HG02588 (cell line): ENCODE results near the gene CFAP299.

ENCODE experiments used
- ATAC-seq: cut with Tn5 transposase; IDR thresholded peaks from one replicate; pipeline ENCODE4 v1.9.1; 2021; ENCODE audit warnings: mild to moderate bottlenecking, moderate library complexity; ENCODE audit not compliant: unreplicated experiment

CFAP299 gene

GRCh38 chr4:80909938-80910337 is 574.4 kb downstream of the CFAP299 start:
- ATAC-seq, result no peak

- no peak for ATAC-seq
Measured at GRCh38 chr4:80911458-80911857, 575.9 kb downstream of the CFAP299 start.

DNA sequence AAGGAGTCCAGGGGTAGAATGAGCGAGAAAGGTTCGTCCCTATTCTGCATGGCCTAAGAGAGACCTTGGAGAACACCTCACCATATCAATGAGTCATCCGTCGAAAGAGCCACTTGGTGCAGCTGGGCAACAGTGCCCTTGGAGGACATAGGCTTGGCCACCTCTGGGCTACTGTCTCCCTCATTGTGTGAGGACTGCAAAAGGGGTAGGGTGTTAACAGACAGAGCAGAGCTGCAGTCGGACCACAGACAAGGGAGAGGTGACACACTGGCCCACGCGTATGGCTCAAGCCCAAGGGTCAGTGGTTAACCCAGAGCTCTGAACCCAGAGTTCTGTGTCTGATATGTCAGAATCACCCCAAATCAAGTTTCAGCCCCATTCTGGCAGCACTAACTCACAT is 576.8 kb downstream of the CFAP299 start:
- ATAC-seq, result no peak

GRCh38 chr4:80913381-80913780 is 577.9 kb downstream of the CFAP299 start:
- peak; percentile 91 for ATAC-seq

GRCh38 chr4:80916770-80917169 is 581.2 kb downstream of the CFAP299 start:
- no peak for ATAC-seq

GRCh38 chr4:80918004-80918403 is 582.5 kb downstream of the CFAP299 start:
- no peak for ATAC-seq

DNA sequence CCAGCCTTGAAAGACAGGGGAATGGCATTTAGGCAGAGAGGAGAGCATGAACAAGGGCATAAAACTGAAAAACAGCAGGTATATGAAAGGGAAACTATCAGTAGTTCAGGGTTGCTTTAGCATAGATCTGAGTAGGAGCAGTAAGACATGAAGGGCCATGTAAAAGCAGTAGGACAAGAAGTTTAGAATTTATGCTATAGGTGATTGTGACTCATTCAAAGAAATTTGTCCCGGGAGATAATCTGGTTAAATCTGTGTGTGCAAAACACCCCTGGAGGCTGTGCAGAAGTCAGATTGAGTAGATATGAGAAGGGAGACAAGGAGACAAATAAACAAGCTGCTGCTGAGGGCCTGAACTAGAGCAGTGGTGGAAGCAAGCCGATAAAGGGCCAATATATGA is 585.9 kb downstream of the CFAP299 start:
- ATAC-seq, result no peak

GRCh38 chr4:80922941-80923340 is 587.4 kb downstream of the CFAP299 start:
- no peak for ATAC-seq

DNA sequence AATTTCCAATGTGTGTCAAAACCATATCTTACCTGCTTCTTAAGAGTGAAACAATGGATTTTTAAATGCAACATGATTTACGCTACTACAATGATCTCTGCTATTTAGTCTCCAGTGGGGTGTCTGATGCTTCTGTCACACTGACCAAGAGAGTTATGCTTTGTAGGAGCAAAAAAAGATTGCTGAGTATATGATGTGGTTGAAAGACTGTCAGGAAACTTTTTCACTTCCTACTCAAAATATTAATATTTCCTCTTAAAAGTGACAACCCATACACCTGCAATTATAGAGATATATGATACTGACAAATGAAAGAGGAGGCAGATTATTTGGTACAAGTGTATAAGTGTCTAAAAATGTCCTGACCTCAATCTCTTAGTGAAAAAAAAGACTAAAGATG is 589.8 kb downstream of the CFAP299 start:
- ATAC-seq, result no peak

DNA sequence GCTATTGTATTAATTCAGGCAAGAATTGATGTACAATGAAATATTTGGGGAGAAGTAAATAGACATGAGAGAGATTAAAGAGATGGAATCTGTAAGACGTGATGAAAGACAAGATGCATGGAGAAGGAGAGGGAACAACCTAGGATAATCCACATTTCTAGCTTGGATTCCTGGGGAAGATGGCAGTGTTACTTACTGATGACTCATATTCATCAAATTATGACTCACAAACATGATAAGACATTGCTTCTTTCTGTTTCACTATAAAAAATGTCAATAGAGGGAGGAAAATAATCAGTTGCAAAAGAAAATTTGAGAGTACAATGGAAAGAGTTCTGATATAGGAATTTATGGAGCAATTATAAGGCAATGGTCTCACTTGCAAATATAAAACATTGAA is 590.9 kb downstream of the CFAP299 start:
- ATAC-seq, result no peak

- ATAC-seq, result no peak
Measured at GRCh38 chr4:80926891-80927290, 591.4 kb downstream of the CFAP299 start.

DNA sequence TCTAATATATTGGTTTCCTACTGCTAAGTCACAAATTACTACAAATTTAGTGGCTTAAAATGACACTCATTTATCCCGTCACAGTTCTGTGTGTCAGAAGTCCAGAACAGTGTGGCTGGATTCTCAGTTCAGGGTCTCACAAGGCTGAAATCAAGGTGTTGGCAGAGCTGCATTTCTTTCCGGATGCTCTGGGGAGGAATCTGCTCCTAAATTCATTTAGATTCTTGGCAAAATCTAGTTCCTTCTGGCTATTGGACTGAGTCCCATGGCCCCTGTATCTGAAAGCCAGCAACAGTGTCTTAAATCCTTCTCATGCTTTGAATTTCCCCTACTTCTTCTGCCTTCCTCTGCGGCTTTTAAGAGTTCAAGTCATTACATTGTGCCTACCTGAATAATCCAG is 591.9 kb downstream of the CFAP299 start:
- no peak for ATAC-seq

GRCh38 chr4:80931631-80932081 is 596.1 kb downstream of the CFAP299 start:
- ATAC-seq, result no peak

DNA sequence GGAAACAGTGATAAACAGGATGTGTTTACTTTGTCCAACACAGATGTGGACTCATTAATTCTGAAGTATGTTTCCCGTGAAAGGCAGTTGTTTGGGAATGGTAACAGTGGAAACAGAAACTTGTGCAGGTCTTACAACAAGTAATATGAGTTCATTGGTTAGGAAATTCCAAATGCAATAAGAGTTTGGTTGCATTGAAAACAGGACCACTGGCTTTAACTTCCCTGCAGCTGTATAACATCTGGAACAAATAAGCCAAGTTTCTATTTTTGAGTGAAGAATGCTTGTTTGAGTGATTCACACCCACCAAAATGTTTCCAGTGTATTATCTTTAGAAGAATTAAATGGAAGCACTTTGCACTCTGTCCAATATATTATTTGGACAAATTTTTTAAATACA is 612.6 kb downstream of the CFAP299 start:
- no peak for ATAC-seq

DNA sequence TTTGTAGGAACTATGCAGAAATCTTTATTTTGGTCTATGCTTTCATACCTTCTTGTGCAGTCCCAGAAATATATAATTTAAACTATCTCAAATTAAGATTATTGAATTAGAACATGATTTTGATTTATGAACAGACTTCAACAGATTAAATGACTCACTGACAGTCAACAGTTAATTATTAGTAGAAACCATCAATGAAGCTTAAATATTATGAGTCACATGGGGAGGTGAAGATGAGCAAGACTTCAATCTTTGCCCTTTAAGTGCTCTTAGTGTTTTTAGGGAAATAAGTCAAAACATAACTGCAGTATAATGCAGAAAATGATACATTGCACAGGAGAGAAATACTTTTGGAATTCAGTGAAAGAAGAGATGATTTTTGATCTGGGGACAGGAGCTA is 613.5 kb downstream of the CFAP299 start:
- no peak for ATAC-seq

DNA sequence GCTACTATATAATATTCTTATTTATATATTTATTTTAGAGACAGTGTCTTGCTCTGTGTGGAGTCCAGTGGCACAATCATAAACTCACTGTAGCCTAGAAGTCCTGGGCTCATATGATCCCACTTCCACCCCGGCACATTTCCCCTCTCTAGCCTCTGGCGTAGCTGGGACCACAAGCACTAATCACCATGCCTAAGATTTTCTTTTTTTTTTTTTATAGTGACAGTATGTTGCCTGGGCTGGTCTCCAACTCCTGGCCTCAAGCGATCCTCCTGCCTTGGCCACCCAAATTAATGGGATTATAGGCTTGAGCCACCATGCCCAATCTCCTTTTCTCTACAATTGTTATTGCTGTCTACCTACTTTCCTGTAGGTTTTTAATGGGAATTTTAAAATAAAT is 620.9 kb downstream of the CFAP299 start:
- no peak for ATAC-seq

- no peak for ATAC-seq
Measured at GRCh38 chr4:80963051-80963450, 627.5 kb downstream of the CFAP299 start.

- no peak for ATAC-seq
Measured at GRCh38 chr4:80967346-80967745, 631.8 kb downstream of the CFAP299 start.

GRCh38 chr4:80980239-80980638 is 644.7 kb downstream of the CFAP299 start:
- no peak for ATAC-seq

- ATAC-seq, result no peak
Measured at GRCh38 chr4:80986011-80986410, 650.5 kb downstream of the CFAP299 start.

DNA sequence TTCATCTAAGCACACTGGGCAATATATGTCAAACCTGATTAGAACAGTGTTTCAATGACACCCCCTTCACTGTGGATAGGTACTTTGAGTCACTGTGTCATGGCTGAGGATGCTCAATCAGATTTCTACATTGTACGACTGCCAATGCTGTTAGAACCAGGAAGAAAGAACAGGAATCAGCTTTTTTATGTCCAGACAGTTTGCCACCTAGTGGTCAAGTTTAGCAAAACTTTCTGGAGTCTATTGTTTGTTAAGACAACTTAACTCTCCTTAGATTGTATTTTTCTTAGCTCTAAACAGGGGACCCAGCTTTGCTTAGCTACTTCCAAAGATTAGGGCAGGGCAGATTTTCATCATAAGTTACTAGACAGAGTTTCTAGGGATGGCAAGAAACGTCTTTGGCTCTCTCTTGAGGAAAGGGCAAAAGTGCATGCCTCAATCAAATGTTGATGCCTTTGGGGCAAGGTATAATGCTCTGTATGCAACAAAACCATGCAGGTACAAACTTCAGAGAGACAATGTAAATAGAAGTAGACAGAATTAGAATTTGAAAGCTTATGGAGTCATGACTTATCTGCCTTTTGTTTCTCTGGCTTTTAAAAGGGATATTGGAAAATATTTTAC is 654.5 kb downstream of the CFAP299 start:
- ATAC-seq, result peak; percentile 76

GRCh38 chr4:80990851-80991250 is 655.3 kb downstream of the CFAP299 start:
- no peak for ATAC-seq

GRCh38 chr4:80999943-81000342 is 664.4 kb downstream of the CFAP299 start:
- no peak for ATAC-seq
